GM12873 (cell line): ENCODE measurements around the gene ERG28.

Source experiments
- TF ChIP-seq, protein P1 (sequence below): IDR thresholded peaks from 2 replicates; pipeline ENCODE4 v1.5.1; 2012; ENCODE audit warnings: low read depth, mild to moderate bottlenecking, moderate library complexity, low read length, control low read depth; ENCODE audit not compliant: insufficient read depth; ENCODE audit errors: missing control alignments

ERG28 gene

GRCh38 chr14:75609606-75610475 lies 50.8 kb downstream of the ERG28 start:
- TF ChIP-seq, protein P1, sequence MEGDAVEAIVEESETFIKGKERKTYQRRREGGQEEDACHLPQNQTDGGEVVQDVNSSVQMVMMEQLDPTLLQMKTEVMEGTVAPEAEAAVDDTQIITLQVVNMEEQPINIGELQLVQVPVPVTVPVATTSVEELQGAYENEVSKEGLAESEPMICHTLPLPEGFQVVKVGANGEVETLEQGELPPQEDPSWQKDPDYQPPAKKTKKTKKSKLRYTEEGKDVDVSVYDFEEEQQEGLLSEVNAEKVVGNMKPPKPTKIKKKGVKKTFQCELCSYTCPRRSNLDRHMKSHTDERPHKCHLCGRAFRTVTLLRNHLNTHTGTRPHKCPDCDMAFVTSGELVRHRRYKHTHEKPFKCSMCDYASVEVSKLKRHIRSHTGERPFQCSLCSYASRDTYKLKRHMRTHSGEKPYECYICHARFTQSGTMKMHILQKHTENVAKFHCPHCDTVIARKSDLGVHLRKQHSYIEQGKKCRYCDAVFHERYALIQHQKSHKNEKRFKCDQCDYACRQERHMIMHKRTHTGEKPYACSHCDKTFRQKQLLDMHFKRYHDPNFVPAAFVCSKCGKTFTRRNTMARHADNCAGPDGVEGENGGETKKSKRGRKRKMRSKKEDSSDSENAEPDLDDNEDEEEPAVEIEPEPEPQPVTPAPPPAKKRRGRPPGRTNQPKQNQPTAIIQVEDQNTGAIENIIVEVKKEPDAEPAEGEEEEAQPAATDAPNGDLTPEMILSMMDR, result no peak

DNA sequence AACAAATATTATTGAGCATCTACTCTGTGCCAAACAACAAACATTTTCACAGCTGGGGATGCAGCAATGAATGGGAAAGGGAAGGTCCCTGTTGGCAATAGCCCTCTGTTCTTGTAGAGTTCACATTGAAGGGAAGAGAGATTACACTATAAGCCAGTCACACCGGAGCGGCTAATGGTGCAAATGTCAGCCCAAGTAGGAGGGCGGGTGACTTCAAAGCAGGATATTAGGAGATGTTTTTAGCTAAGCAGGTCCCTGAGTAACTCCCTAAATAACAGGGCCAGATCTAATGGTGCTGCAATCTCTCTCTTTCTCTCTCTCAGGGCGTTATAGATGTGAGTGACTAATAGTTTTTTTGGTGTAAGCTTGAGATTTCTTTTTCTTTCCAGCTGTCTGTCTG lies 51.6 kb downstream of the ERG28 start:
- TF ChIP-seq, protein P1, result no peak

GRCh38 chr14:75607842-75608640 lies 52.6 kb downstream of the ERG28 start:
- TF ChIP-seq, protein P1, result no peak

- TF ChIP-seq, protein P1, result no peak
These were observed 53.6 kb downstream of the ERG28 start for GRCh38 chr14:75607044-75607443.

DNA sequence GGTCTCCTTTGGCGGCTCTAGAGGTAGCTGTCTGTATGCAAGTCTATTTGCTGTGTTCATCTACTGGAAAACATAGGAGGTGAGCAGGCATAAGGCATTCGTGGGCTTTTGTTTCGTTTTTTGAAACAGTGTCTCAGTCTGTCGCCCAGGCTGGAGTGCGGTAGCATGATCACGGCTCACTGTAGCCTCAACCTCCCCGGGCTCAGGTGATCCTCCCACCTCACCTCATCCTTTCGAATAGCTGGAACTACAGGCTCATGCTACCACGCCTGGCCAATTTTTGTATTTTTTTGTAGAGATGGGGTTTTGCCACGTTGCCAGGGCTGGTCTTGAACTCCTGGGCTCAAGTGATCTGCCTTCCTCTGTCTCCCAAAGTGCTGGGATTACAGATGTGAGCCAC lies 54.8 kb downstream of the ERG28 start:
- TF ChIP-seq, protein P1, result no peak

GRCh38 chr14:75604979-75605851 lies 55.5 kb downstream of the ERG28 start:
- TF ChIP-seq, protein P1, result no peak

GRCh38 chr14:75602503-75602902 lies 58.2 kb downstream of the ERG28 start:
- TF ChIP-seq, protein P1, result no peak
